IMR-90 (cell line): ENCODE data around the gene ANO8. TPM values are rescaled to one million over a fixed set of nuclear protein-coding genes. Genes with fewer than 3 reads are reported as not detected.

Experiments used
- ATAC-seq: fragments of 200-7000 bp; cut with Tn5 transposase; 2 replicates; pipeline ENCODE4 v1.9.1; 2020; ENCODE audit warnings: low read depth, mild to moderate bottlenecking, moderate library complexity
- BruUV-seq: library from RNA; stranded (reverse); fragments of 400-500 nt; replicated peaks from 2 replicates; lab custom pipeline; 2021; lab: Mats Ljungman, UMichigan
- CTCF ChIA-PET: fragments of 300-600 bp; formaldehyde crosslinking; extraction: SDS; loops from one replicate; lab custom pipeline; 2021; ENCODE audit warnings: antibody characterized with exemption; lab: Yijun Ruan, JAX
- POLR2A ChIA-PET: fragments of 300-600 bp; sonication (Branson Sonifier 250); formaldehyde crosslinking; loops from one replicate; lab custom pipeline; 2022; ENCODE audit warnings: antibody characterized with exemption; ENCODE audit not compliant: unreplicated experiment; lab: Charles Lee
- DNase-seq: peaks from one replicate; pipeline ENCODE4 v3.0.0; 2013
- H2AFZ ChIP-seq: replicated peaks from 2 replicates; pipeline ENCODE3; 2013; ENCODE audit warnings: low read length, mild to moderate bottlenecking; ENCODE audit not compliant: poor library complexity
- H2AK5ac ChIP-seq: 2 replicates; pipeline ENCODE4 v1.6.1; 2013; ENCODE audit warnings: low read depth, low read length, inconsistent platforms
- H2AK9ac ChIP-seq: replicated peaks from 2 replicates; pipeline ENCODE3; 2013; ENCODE audit warnings: mild to moderate bottlenecking, low read depth, low read length, moderate library complexity; ENCODE audit not compliant: poor library complexity
- H2BK120ac ChIP-seq: 2 replicates; pipeline ENCODE4 v1.6.1; 2013; ENCODE audit warnings: low read depth, low read length, inconsistent platforms
- H2BK15ac ChIP-seq: 3 replicates; pipeline ENCODE4 v1.6.1; 2013; ENCODE audit warnings: low read depth, low read length, inconsistent platforms
- H2BK20ac ChIP-seq: 2 replicates; pipeline ENCODE4 v1.6.1; 2013; ENCODE audit warnings: low read depth, mild to moderate bottlenecking, inconsistent platforms, low read length, moderate library complexity
- H2BK5ac ChIP-seq: 2 replicates; pipeline ENCODE4 v1.6.1; 2013; ENCODE audit warnings: mild to moderate bottlenecking, low read depth, low read length, inconsistent platforms; ENCODE audit not compliant: poor library complexity, severe bottlenecking
- H3K14ac ChIP-seq: replicated peaks from 2 replicates; pipeline ENCODE4 v1.6.1; 2013; ENCODE audit warnings: low read depth, low read length, inconsistent platforms
- H3K18ac ChIP-seq: 2 replicates; pipeline ENCODE4 v1.6.1; 2013; ENCODE audit warnings: low read depth, low read length, control low read depth
- H3K23ac ChIP-seq: 2 replicates; pipeline ENCODE4 v1.6.1; 2013; ENCODE audit warnings: low read depth, low read length, inconsistent platforms
- H3K27ac ChIP-seq: 2 replicates; pipeline ENCODE4 v1.5.1; 2013; ENCODE audit warnings: mild to moderate bottlenecking, control low read depth, low read length; ENCODE audit not compliant: insufficient read depth
- H3K27me3 ChIP-seq: 2 replicates; pipeline ENCODE4 v1.6.1; 2013; ENCODE audit warnings: low read length; ENCODE audit not compliant: control insufficient read depth, insufficient read depth
- H3K36me3 ChIP-seq: 2 replicates; pipeline ENCODE4 v1.6.1; 2013; ENCODE audit warnings: low read length, mixed read lengths; ENCODE audit not compliant: control insufficient read depth, insufficient read depth
- H3K4ac ChIP-seq: 2 replicates; pipeline ENCODE4 v1.6.1; 2013; ENCODE audit warnings: low read depth, low read length, inconsistent platforms
- H3K4me1 ChIP-seq: 2 replicates; pipeline ENCODE4 v1.6.1; 2013; ENCODE audit warnings: low read length, mixed read lengths; ENCODE audit not compliant: control insufficient read depth, insufficient read depth
- H3K4me2 ChIP-seq: 2 replicates; pipeline ENCODE4 v1.6.1; 2013; ENCODE audit warnings: low read depth, mild to moderate bottlenecking, control low read depth, low read length, moderate library complexity
- H3K4me3 ChIP-seq: 2 replicates; pipeline ENCODE4 v1.5.1; 2013; ENCODE audit warnings: low read depth, mild to moderate bottlenecking, control low read depth, low read length, moderate library complexity; ENCODE audit not compliant: insufficient read depth
- H3K56ac ChIP-seq: 2 replicates; pipeline ENCODE4 v1.6.1; 2013; ENCODE audit warnings: low read length, inconsistent platforms; ENCODE audit not compliant: insufficient read depth; ENCODE audit errors: extremely low read depth
- H3K79me1 ChIP-seq, 2 experiments: 2 replicates each; pipeline ENCODE4 v1.6.1; 2013; ENCODE audit warnings: low read length in 2 of 2, inconsistent platforms in 1 of 2, low read depth in 1 of 2
- H3K9ac ChIP-seq: 2 replicates; pipeline ENCODE4 v1.6.1; 2013; ENCODE audit warnings: low read depth, low read length, control low read depth
- H3K9me1 ChIP-seq: 2 replicates; pipeline ENCODE4 v1.6.1; 2013; ENCODE audit warnings: low read length, inconsistent platforms; ENCODE audit not compliant: insufficient read depth
- H3K9me3 ChIP-seq: 2 replicates; pipeline ENCODE4 v1.6.1; 2013; ENCODE audit warnings: low read length; ENCODE audit not compliant: control insufficient read depth, insufficient read depth
- H4K20me1 ChIP-seq: 2 replicates; pipeline ENCODE4 v1.6.1; 2013; ENCODE audit warnings: low read length, inconsistent platforms; ENCODE audit not compliant: insufficient read depth
- H4K5ac ChIP-seq: 2 replicates; pipeline ENCODE4 v1.6.1; 2013; ENCODE audit warnings: mild to moderate bottlenecking, low read depth, low read length, control low read depth
- H4K8ac ChIP-seq, 2 experiments: 2 replicates each; pipeline ENCODE4 v1.6.1; 2013; ENCODE audit warnings: low read depth in 2 of 2, low read length in 2 of 2, control low read depth in 1 of 2, inconsistent platforms in 1 of 2
- H4K91ac ChIP-seq: 2 replicates; pipeline ENCODE4 v1.6.1; 2013; ENCODE audit warnings: low read depth, low read length, inconsistent platforms; ENCODE audit not compliant: insufficient read depth
- BHLHE40 ChIP-seq: fragments of 150-350 bp; IDR thresholded peaks from 2 replicates; pipeline ENCODE4 v1.6.1; 2016; ENCODE audit warnings: mild to moderate bottlenecking, low read depth, low read length
- CEBPB ChIP-seq: IDR thresholded peaks from 2 replicates; pipeline ENCODE4 v1.6.1; 2012; ENCODE audit warnings: low read depth, low read length, improper control_type of control experiment
- CHD1 ChIP-seq: IDR thresholded peaks from 2 replicates; pipeline ENCODE4 v1.6.1; 2012; ENCODE audit warnings: low read depth, low read length, improper control_type of control experiment
- FOS ChIP-seq: fragments of 150-350 bp; IDR thresholded peaks from 2 replicates; pipeline ENCODE4 v1.6.1; 2016; ENCODE audit warnings: low read depth, low read length
- MAFK ChIP-seq: IDR thresholded peaks from 2 replicates; pipeline ENCODE4 v1.6.1; 2012; ENCODE audit warnings: low read depth, low read length, improper control_type of control experiment
- MAZ ChIP-seq: IDR thresholded peaks from 2 replicates; pipeline ENCODE4 v1.6.1; 2012; ENCODE audit warnings: low read depth, mild to moderate bottlenecking, low read length, improper control_type of control experiment, moderate library complexity, borderline replicate concordance
- MXI1 ChIP-seq: IDR thresholded peaks from 2 replicates; pipeline ENCODE4 v1.6.1; 2012; ENCODE audit warnings: low read depth, mild to moderate bottlenecking, low read length, moderate library complexity, borderline replicate concordance
- NFE2L2 ChIP-seq: fragments of 150-350 bp; IDR thresholded peaks from 2 replicates; pipeline ENCODE4 v1.6.1; 2016; ENCODE audit warnings: low read depth, mild to moderate bottlenecking, low read length
- POLR2A ChIP-seq: IDR thresholded peaks from 2 replicates; pipeline ENCODE4 v1.6.1; 2012; ENCODE audit warnings: mild to moderate bottlenecking, low read depth, low read length
- RAD21 ChIP-seq: IDR thresholded peaks from 2 replicates; pipeline ENCODE4 v1.6.1; 2012; ENCODE audit warnings: low read length, improper control_type of control experiment
- RCOR1 ChIP-seq: IDR thresholded peaks from 2 replicates; pipeline ENCODE4 v1.6.1; 2012; ENCODE audit warnings: mild to moderate bottlenecking, low read length, improper control_type of control experiment; ENCODE audit not compliant: insufficient replicate concordance
- RFX5 ChIP-seq: IDR thresholded peaks from 2 replicates; pipeline ENCODE4 v1.8.0; 2012; ENCODE audit warnings: low read depth, mild to moderate bottlenecking, low read length, moderate library complexity
- SMC3 ChIP-seq: fragments of 150-350 bp; IDR thresholded peaks from 2 replicates; pipeline ENCODE4 v1.6.1; 2016; ENCODE audit warnings: low read depth, mild to moderate bottlenecking, antibody characterized with exemption, low read length, moderate library complexity
- WGBS, 2 experiments: methylation state at CpG; one replicate each; pipeline versions ENCODE4 v1.1.5 to v1.1.7; 2013; ENCODE audit warnings: missing lambda C conversion rate in 2 of 2; ENCODE audit not compliant: insufficient read length in 1 of 2; ENCODE audit errors: extremely low coverage in 2 of 2; 5-methylcytosine and 5-hydroxymethylcytosine counted together
- dilution Hi-C: fragments of 300-500 bp; cut with HindIII; formaldehyde crosslinking; loops from one replicate; pipeline ENCODE4 v1.14.3; 2018; ENCODE audit warnings: low sequenced_read_pairs; ENCODE audit not compliant: unreplicated experiment
- in situ Hi-C: fragments of 300-500 bp; cut with MboI; formaldehyde crosslinking; loops from 3 replicates; pipeline ENCODE4 v1.14.3; 2019; ENCODE audit warnings: low sequenced_read_pairs, inconsistent platforms, mixed read lengths
- intact Hi-C: fragments of 100-400 bp; cut with micrococcal nuclease; formaldehyde crosslinking; loops from 2 replicates; pipeline ENCODE4 v1.10.0; 2022
- polyA plus RNA-seq, 3 experiments: library from polyadenylated mRNA; depleted of rRNA; stranded (reverse); fragments of >200 nt; gene quantifications; 2 replicates each; pipeline ENCODE4 v1.2.3, GENCODE V29; 2012; ENCODE audit warnings: low replicate concordance in 1 of 3
- total RNA-seq: library from RNA; depleted of rRNA; stranded (reverse); fragments of >200 nt; gene quantifications from 2 replicates; pipeline ENCODE4 v1.2.3, GENCODE V29; 2012
- TF ChIP-seq, protein P1 (sequence below): fragments of 150-350 bp; IDR thresholded peaks from 2 replicates; pipeline ENCODE4 v1.6.1; 2017; ENCODE audit warnings: mild to moderate bottlenecking, antibody characterized with exemption, low read length, low read depth
- TF ChIP-seq, protein P2 (sequence below): fragments of 150-350 bp; IDR thresholded peaks from 2 replicates; pipeline ENCODE4 v1.6.1; 2016; ENCODE audit warnings: low read depth, mild to moderate bottlenecking, low read length, moderate library complexity, borderline replicate concordance
- TF ChIP-seq, protein P3 (sequence below): conservative IDR thresholded peaks from 2 replicates; pipeline ENCODE4 v1.5.1; 2012; ENCODE audit warnings: mild to moderate bottlenecking, low read depth, low read length, improper control_type of control experiment

ANO8 gene
- total and polyA plus RNA-seq, 2 of the 4 experiments (the other 2 are of a cell fraction) = 1.6 to 5.6 TPM

DNA sequence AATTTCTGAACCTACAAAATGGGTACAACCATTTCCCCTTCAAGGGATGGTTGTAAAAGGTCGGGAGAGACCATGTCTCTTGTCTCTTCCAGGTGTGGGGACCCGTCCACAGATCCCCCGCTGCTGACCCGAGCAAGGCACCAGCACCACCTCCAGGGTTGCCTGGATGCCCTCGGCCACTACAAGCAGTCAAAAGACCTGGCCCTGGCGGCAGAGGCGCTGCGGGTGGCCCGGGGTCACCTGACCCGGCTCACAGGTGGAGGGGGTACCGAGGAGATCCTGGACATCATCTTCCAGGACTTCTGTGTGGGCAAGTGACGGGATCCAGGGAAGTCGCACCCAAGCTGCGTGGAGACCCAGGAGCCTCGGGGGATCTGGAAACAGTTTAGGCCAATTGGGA is 6.7 kb upstream of the ANO8 start:
- H4K20me1 ChIP-seq = no peaks in the 10 kb centered on the region
- in situ Hi-C loops = no loop called here
- TF ChIP-seq RAD21 (no peak), NFE2L2 (no peak), POLR2A (no peak), MXI1 (no peak), BHLHE40 (no peak), RCOR1 (no peak), MAZ (no peak), MAFK (no peak), CHD1 (no peak), SMC3 (no peak), RFX5 (no peak), CEBPB (no peak), FOS (no peak)
- TF ChIP-seq, protein P1, sequence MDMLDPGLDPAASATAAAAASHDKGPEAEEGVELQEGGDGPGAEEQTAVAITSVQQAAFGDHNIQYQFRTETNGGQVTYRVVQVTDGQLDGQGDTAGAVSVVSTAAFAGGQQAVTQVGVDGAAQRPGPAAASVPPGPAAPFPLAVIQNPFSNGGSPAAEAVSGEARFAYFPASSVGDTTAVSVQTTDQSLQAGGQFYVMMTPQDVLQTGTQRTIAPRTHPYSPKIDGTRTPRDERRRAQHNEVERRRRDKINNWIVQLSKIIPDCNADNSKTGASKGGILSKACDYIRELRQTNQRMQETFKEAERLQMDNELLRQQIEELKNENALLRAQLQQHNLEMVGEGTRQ = no peak
- TF ChIP-seq, protein P2, sequence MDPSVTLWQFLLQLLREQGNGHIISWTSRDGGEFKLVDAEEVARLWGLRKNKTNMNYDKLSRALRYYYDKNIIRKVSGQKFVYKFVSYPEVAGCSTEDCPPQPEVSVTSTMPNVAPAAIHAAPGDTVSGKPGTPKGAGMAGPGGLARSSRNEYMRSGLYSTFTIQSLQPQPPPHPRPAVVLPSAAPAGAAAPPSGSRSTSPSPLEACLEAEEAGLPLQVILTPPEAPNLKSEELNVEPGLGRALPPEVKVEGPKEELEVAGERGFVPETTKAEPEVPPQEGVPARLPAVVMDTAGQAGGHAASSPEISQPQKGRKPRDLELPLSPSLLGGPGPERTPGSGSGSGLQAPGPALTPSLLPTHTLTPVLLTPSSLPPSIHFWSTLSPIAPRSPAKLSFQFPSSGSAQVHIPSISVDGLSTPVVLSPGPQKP = no peak
- TF ChIP-seq, protein P3, sequence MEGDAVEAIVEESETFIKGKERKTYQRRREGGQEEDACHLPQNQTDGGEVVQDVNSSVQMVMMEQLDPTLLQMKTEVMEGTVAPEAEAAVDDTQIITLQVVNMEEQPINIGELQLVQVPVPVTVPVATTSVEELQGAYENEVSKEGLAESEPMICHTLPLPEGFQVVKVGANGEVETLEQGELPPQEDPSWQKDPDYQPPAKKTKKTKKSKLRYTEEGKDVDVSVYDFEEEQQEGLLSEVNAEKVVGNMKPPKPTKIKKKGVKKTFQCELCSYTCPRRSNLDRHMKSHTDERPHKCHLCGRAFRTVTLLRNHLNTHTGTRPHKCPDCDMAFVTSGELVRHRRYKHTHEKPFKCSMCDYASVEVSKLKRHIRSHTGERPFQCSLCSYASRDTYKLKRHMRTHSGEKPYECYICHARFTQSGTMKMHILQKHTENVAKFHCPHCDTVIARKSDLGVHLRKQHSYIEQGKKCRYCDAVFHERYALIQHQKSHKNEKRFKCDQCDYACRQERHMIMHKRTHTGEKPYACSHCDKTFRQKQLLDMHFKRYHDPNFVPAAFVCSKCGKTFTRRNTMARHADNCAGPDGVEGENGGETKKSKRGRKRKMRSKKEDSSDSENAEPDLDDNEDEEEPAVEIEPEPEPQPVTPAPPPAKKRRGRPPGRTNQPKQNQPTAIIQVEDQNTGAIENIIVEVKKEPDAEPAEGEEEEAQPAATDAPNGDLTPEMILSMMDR = no peak
- no peak overlapping the region for H2BK120ac ChIP-seq
- H3K79me1 ChIP-seq = peaks cover 7 to 15% of the 10 kb centered on the region in 2 experiments; a peak in 3 of 4 replicates
- CTCF ChIA-PET = no interaction called here
- no peak overlapping the region for H3K56ac ChIP-seq
- H2BK20ac ChIP-seq = no peak overlapping the region
- BruUV-seq = TSS peak; percentile 64
- DNase-seq = no peak
- no peak overlapping the region for H3K23ac ChIP-seq
- WGBS, 2 experiments = 93% methylated on average over 11 of the region's 15 CpGs; no CpG with 5 or more reads in 1 of the 2 experiments
- no peak overlapping the region for H3K4ac ChIP-seq
- intact Hi-C loops = no loop called here
- no peak overlapping the region for H2BK15ac ChIP-seq
- no peak overlapping the region for H3K27ac ChIP-seq
- H2AK5ac ChIP-seq = no peak overlapping the region
- no peak overlapping the region for H4K8ac ChIP-seq
- H3K9ac ChIP-seq = no peak overlapping the region
- peaks cover 4% of the 10 kb centered on the region for H3K4me1 ChIP-seq
- no peak overlapping the region for H4K91ac ChIP-seq
- H4K5ac ChIP-seq = no peak overlapping the region
- no peaks in the 10 kb centered on the region for H3K27me3 ChIP-seq
- no peak overlapping the region for H3K4me3 ChIP-seq
- dilution Hi-C loops = no loop called here
- peaks cover 5% of the 10 kb centered on the region; the same call in 1 of the 2 replicates for H3K36me3 ChIP-seq
- no peak overlapping the region for H2AFZ ChIP-seq
- no peaks in the 10 kb centered on the region for H3K9me3 ChIP-seq
- POLR2A ChIA-PET = no interaction called here
- no peak overlapping the region for H3K4me2 ChIP-seq
- no peak overlapping the region for H2AK9ac ChIP-seq
- H3K14ac ChIP-seq = no peak overlapping the region
- no peak overlapping the region for H2BK5ac ChIP-seq
- H3K9me1 ChIP-seq = no peaks in the 10 kb centered on the region
- H3K18ac ChIP-seq = no peak overlapping the region
- ATAC-seq = no peak
